GM23338 (cell line): Measurements from ENCODE around the gene PPP4R1.

Source experiments
- CREB1 ChIP-seq: fragments of 250-450 bp; sonication (Bioruptor Pico); IDR thresholded peaks from 2 replicates; pipeline ENCODE4 v1.5.0; 2020; ENCODE audit warnings: low read depth, mild to moderate bottlenecking, moderate library complexity
- CTCF ChIP-seq, 2 experiments: fragments of 200-600 bp in 1 of 2; sonication (generic) in 1 of 2; conservative IDR thresholded peaks; 2 replicates each; pipeline versions ENCODE4 v1.5.1 to v1.6.1; 2016 to 2017; ENCODE audit warnings: antibody characterized with exemption in 2 of 2, low read depth in 2 of 2, mild to moderate bottlenecking in 2 of 2, moderate library complexity in 1 of 2
- ETS1 ChIP-seq: IDR thresholded peaks from 2 replicates; pipeline ENCODE4 v1.6.1; 2016; ENCODE audit warnings: antibody characterized with exemption
- EZH2 ChIP-seq: fragments of 200-600 bp; sonication (generic); IDR thresholded peaks from one replicate; pipeline ENCODE4 v1.8.0; 2017; ENCODE audit warnings: antibody characterized with exemption, mild to moderate bottlenecking, low read depth; ENCODE audit not compliant: unreplicated experiment
- POLR2AphosphoS5 ChIP-seq: IDR thresholded peaks from 2 replicates; pipeline ENCODE4 v1.6.1; 2016; ENCODE audit warnings: antibody characterized with exemption, low read depth
- REST ChIP-seq: IDR thresholded peaks from one replicate; pipeline ENCODE4 v1.6.1; 2018; ENCODE audit warnings: antibody characterized with exemption; ENCODE audit not compliant: unreplicated experiment

DNA sequence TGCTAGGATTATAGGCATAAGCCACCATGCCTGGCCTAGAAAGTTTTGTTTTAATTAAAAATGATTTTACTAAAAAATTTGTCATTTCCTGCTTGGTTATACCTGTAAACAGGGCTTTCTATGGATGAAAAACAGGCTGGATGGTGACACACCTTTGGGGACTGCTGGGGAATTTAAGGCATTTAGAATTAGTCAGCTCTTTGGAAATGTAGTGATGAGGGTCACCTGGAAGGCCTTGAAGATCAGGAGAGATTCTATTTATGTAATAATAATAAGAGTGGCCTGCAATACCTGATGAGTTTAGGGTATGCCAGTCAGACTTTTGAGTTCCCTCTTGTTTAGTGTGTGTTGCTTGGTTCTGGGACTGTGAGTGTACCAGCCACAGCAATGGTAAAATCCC is 87.9 kb downstream of the PPP4R1 start:
- TF ChIP-seq CTCF (conservative IDR thresholded peaks at IDR 0.05; ENCODE audit: low read depth in 2 of 2), result no peak
- no peak for TF ChIP-seq CREB1 (CRISPR knock-in tag)
- no peak for TF ChIP-seq POLR2AphosphoS5
- TF ChIP-seq EZH2, result no peak
- TF ChIP-seq REST, result no peak
- no peak for TF ChIP-seq ETS1
